MM.1S (cell line): Measurements from ENCODE around the gene UGGT2.

Experiments used
- DNase-seq: peaks from one replicate; pipeline ENCODE4 v3.0.0-alpha.2; 2015
- H2AFZ ChIP-seq: fragments of 300-600 bp; sonication (generic); 2 replicates; pipeline ENCODE4 v1.6.0; 2016; ENCODE audit warnings: antibody characterized with exemption, low read length
- H3F3A ChIP-seq: fragments of 300-600 bp; sonication (generic); 2 replicates; pipeline ENCODE4 v1.6.1; 2016; ENCODE audit warnings: mild to moderate bottlenecking, antibody characterized with exemption, low read length, moderate library complexity, mixed read lengths; ENCODE audit not compliant: insufficient read depth
- H3K27ac ChIP-seq: fragments of 300-600 bp; sonication (generic); 2 replicates; pipeline ENCODE4 v1.5.1; 2016; ENCODE audit warnings: mild to moderate bottlenecking, low read length
- H3K27me3 ChIP-seq: fragments of 300-600 bp; sonication (generic); replicated peaks from 2 replicates; pipeline ENCODE4 v1.6.0; 2016; ENCODE audit warnings: low read length; ENCODE audit not compliant: insufficient read depth
- H3K36me3 ChIP-seq: fragments of 300-600 bp; sonication (generic); replicated peaks from 2 replicates; pipeline ENCODE4 v1.6.1; 2016; ENCODE audit warnings: mild to moderate bottlenecking, low read length, mixed read lengths; ENCODE audit not compliant: insufficient read depth
- H3K4me1 ChIP-seq: fragments of 300-600 bp; sonication (generic); 2 replicates; pipeline ENCODE4 v1.6.1; 2016; ENCODE audit warnings: low read length, mixed read lengths
- H3K4me2 ChIP-seq: fragments of 300-600 bp; sonication (generic); 2 replicates; pipeline ENCODE4 v1.6.0; 2016; ENCODE audit warnings: low read depth, low read length
- H3K4me3 ChIP-seq: fragments of 300-600 bp; sonication (generic); 2 replicates; pipeline ENCODE4 v1.5.1; 2016; ENCODE audit warnings: low read length, mixed read lengths
- H3K79me2 ChIP-seq: fragments of 300-600 bp; sonication (generic); 2 replicates; pipeline ENCODE4 v1.6.1; 2016; ENCODE audit warnings: mixed run types, low read length, mixed read lengths
- H3K9ac ChIP-seq: fragments of 300-600 bp; sonication (generic); 2 replicates; pipeline ENCODE4 v1.6.1; 2016; ENCODE audit warnings: low read length, mixed read lengths
- H3K9me2 ChIP-seq: fragments of 300-600 bp; sonication (generic); replicated peaks from 2 replicates; pipeline ENCODE4 v1.6.1; 2016; ENCODE audit warnings: mild to moderate bottlenecking, low read length, mixed read lengths; ENCODE audit not compliant: insufficient read depth
- H3K9me3 ChIP-seq: fragments of 300-600 bp; sonication (generic); replicated peaks from 2 replicates; pipeline ENCODE4 v1.6.1; 2016; ENCODE audit warnings: mild to moderate bottlenecking, low read length, mixed read lengths; ENCODE audit not compliant: insufficient read depth
- H4K20me1 ChIP-seq: fragments of 300-600 bp; sonication (generic); 2 replicates; pipeline ENCODE4 v1.6.1; 2016; ENCODE audit warnings: mild to moderate bottlenecking, low read length, moderate library complexity, mixed read lengths; ENCODE audit not compliant: insufficient read depth
- CTCF ChIP-seq: fragments of 300-600 bp; sonication (generic); IDR thresholded peaks from 2 replicates; pipeline ENCODE4 v1.5.1; 2016; ENCODE audit warnings: antibody characterized with exemption, low read length, mixed read lengths
- EZH2 ChIP-seq: fragments of 300-600 bp; sonication (generic); optimal IDR thresholded peaks from 2 replicates; pipeline ENCODE3; 2017; ENCODE audit warnings: low read depth, mild to moderate bottlenecking, antibody characterized with exemption, low read length, mixed read lengths
- EZH2phosphoT487 ChIP-seq: fragments of 300-600 bp; sonication (generic); IDR thresholded peaks from 2 replicates; pipeline ENCODE4 v1.6.1; 2018; ENCODE audit warnings: antibody characterized with exemption, low read length

UGGT2 gene

GRCh38 chr13:96053003-96053703, at the start of gene UGGT2:
UGGT2 (minus strand) TSS chr13:96053401; CDS start chr13:96053312, 89 bp downstream.
- no peaks in the 10 kb centered on the region for H4K20me1 ChIP-seq
- H3K79me2 ChIP-seq: peaks cover 18% of the 10 kb centered on the region
- peak within 1 kb of the TSS; percentile 87 for H2AFZ ChIP-seq
- peak within 1 kb of the TSS; percentile 77 for H3K27ac ChIP-seq
- peak within 1 kb of the TSS; percentile 91 for H3K4me3 ChIP-seq
- peak within 1 kb of the TSS; percentile 67 for H3K4me2 ChIP-seq
- TF ChIP-seq CTCF (no peak), EZH2 (no peak), EZH2phosphoT487 (no peak)
- H3K9me3 ChIP-seq: no peaks in the 10 kb centered on the region
- H3K36me3 ChIP-seq: no peaks in the 10 kb centered on the region
- no peaks in the 10 kb centered on the region for H3K27me3 ChIP-seq
- peak; percentile 95 for DNase-seq
- H3K4me1 ChIP-seq: no peaks in the 10 kb centered on the region
- H3K9ac ChIP-seq: peak within 1 kb of the TSS; percentile 79
- H3F3A ChIP-seq: peaks cover 3% of the 10 kb centered on the region
- H3K9me2 ChIP-seq: no peaks in the 10 kb centered on the region

- Histone ChIP-seq H3K27ac (no peak overlapping the region), H3K9me2 (no peaks in the 10 kb centered on the region), H3K9ac (no peak overlapping the region), H3F3A (no peaks in the 10 kb centered on the region), H3K36me3 (no peaks in the 10 kb centered on the region), H3K4me2 (no peak overlapping the region), H2AFZ (no peak overlapping the region), H3K4me1 (no peaks in the 10 kb centered on the region), H3K9me3 (no peaks in the 10 kb centered on the region), H3K27me3 (no peaks in the 10 kb centered on the region), H3K79me2 (no peaks in the 10 kb centered on the region), H4K20me1 (no peaks in the 10 kb centered on the region), H3K4me3 (no peak overlapping the region)
- no peak for DNase-seq
- TF ChIP-seq EZH2phosphoT487 (no peak), CTCF (no peak), EZH2 (no peak)
These were observed 47.4 kb upstream of the UGGT2 start for GRCh38 chr13:96100457-96101220.

- Histone ChIP-seq H4K20me1 (no peaks in the 10 kb centered on the region), H2AFZ (no peak overlapping the region), H3K9me2 (no peaks in the 10 kb centered on the region), H3K9me3 (no peaks in the 10 kb centered on the region), H3K4me3 (no peak overlapping the region), H3K27me3 (peaks cover 9% of the 10 kb centered on the region), H3K4me1 (no peaks in the 10 kb centered on the region), H3K79me2 (no peaks in the 10 kb centered on the region), H3K36me3 (no peaks in the 10 kb centered on the region), H3K9ac (no peak overlapping the region), H3F3A (no peaks in the 10 kb centered on the region), H3K27ac (no peak overlapping the region), H3K4me2 (no peak overlapping the region)
- TF ChIP-seq EZH2phosphoT487 (no peak), EZH2 (no peak), CTCF (no peak)
- DNase-seq: no peak
These were observed 40.2 kb upstream of the UGGT2 start for GRCh38 chr13:96093296-96094006.
